K562 (cell line): ENCODE measurements around the gene ZNF432. TPM values are rescaled to one million over a fixed set of nuclear protein-coding genes. Genes with fewer than 3 reads are reported as not detected.
A peak's percentile ranks its signal among the peaks of the same experiment; 100 is the strongest.

Experiments used
- ASH1L ChIP-seq: fragments of 450-650 bp; IDR thresholded peaks from 2 replicates; pipeline ENCODE4 v1.6.1; 2018; ENCODE audit warnings: borderline replicate concordance, mild to moderate bottlenecking, low read depth; ENCODE audit not compliant: partially characterized antibody
- MBD2 ChIP-seq: sonication (generic); IDR thresholded peaks from 2 replicates; pipeline ENCODE4 v1.6.1; 2016; ENCODE audit warnings: low read depth, borderline replicate concordance
- MGA ChIP-seq: fragments of 450-650 bp; IDR thresholded peaks from 2 replicates; pipeline ENCODE4 v1.6.1; 2016; ENCODE audit warnings: mild to moderate bottlenecking, moderate library complexity
- MTA3 ChIP-seq: fragments of 450-650 bp; formaldehyde crosslinking; IDR thresholded peaks from 2 replicates; pipeline ENCODE4 v1.6.1; 2017; ENCODE audit warnings: mild to moderate bottlenecking, borderline replicate concordance
- MTF1 ChIP-seq: fragments of 250-450 bp; sonication (Bioruptor Pico); IDR thresholded peaks from 2 replicates; pipeline ENCODE4 v1.9.0; 2021; ENCODE audit warnings: moderate library complexity, mild to moderate bottlenecking, inconsistent platforms, borderline replicate concordance
- NCOR1 ChIP-seq: fragments of 450-650 bp; IDR thresholded peaks from 2 replicates; pipeline ENCODE4 v1.6.1; 2016; ENCODE audit warnings: mild to moderate bottlenecking, moderate library complexity
- PHF20 ChIP-seq: fragments of 450-650 bp; IDR thresholded peaks from 2 replicates; pipeline ENCODE4 v1.6.1; 2018; ENCODE audit not compliant: partially characterized antibody
- POLR2B ChIP-seq: fragments of 450-650 bp; IDR thresholded peaks from 2 replicates; pipeline ENCODE4 v1.6.1; 2018; ENCODE audit warnings: low read depth; ENCODE audit not compliant: partially characterized antibody
- SIN3B ChIP-seq: fragments of 450-650 bp; IDR thresholded peaks from 2 replicates; pipeline ENCODE4 v1.6.1; 2017; ENCODE audit warnings: low read depth, mild to moderate bottlenecking, moderate library complexity
- SIX5 ChIP-seq, 2 experiments: IDR thresholded peaks; 2 replicates each; pipeline ENCODE4 v1.6.1; 2011; ENCODE audit warnings: low read length in 2 of 2, borderline replicate concordance in 1 of 2, low read depth in 1 of 2, mild to moderate bottlenecking in 1 of 2, moderate library complexity in 1 of 2; ENCODE audit not compliant: insufficient read depth in 1 of 2
- ZNF263 ChIP-seq: sonication (generic); formaldehyde crosslinking; IDR thresholded peaks from 2 replicates; pipeline ENCODE4 v1.8.0; 2022; ENCODE audit warnings: mild to moderate bottlenecking, missing genetic modification reagents, borderline replicate concordance
- polyA plus RNA-seq, 8 experiments: library from polyadenylated mRNA; depleted of rRNA in 4 of 8; stranded (reverse) in 5 of 8; unstranded in 3 of 8; fragments of >200 nt; fragmentation: Nextera tagmentation in 2 of 8; fragmentation: Illumina TruSeq in 1 of 8; extraction: Ambion mirVana in 2 of 8; extraction: Trizol in 1 of 8; gene quantifications; 2 replicates each; pipeline versions ENCODE4 v1.2.1 to v1.2.3, GENCODE V29; 2011 to 2014; ENCODE audit warnings: inconsistent platforms in 1 of 8, missing spikeins in 1 of 8
- total RNA-seq, 7 experiments: library from RNA; depleted of rRNA in 6 of 7; stranded (reverse); fragments of >200 nt in 6 of 7; fragmentation: Illumina TruSeq in 2 of 7; extraction: Trizol in 2 of 7; gene quantifications; 2 replicates each; pipeline versions ENCODE4 v1.2.1 to v1.2.3, GENCODE V29; 2011 to 2021; ENCODE audit warnings: low replicate concordance in 1 of 7
- TF ChIP-seq, protein P1 (sequence below): fragments of 450-650 bp; IDR thresholded peaks from 2 replicates; pipeline ENCODE4 v1.7.1; 2018; ENCODE audit warnings: mild to moderate bottlenecking, low read depth; ENCODE audit not compliant: partially characterized antibody

ZNF432 gene
- total and polyA plus RNA-seq, 9 of the 15 experiments (the other 6 are each of a cell fraction or from before 2014, with no cell fraction given), result 2.6 to 6.8 (median 4.0) TPM

- TF ChIP-seq MGA, result peak; percentile 54; the same call in 1 of the 2 replicates
- TF ChIP-seq MTF1, result no peak
- TF ChIP-seq SIN3B, result peak; percentile 31; the same call in 1 of the 2 replicates
- TF ChIP-seq POLR2B, result peak; percentile 39
- peak; percentile 91 for TF ChIP-seq PHF20
- TF ChIP-seq ZNF263, result no peak
- TF ChIP-seq SIX5 (IDR thresholded peaks at IDR 0.05; ENCODE audit: borderline replicate concordance in 1 of 2, insufficient read depth in 1 of 2, low read depth in 1 of 2, low read length in 2 of 2), result peak; percentile 51 to 53; a peak in 3 of 4 replicates
- TF ChIP-seq MTA3, result peak; percentile 98
- TF ChIP-seq, protein P1, sequence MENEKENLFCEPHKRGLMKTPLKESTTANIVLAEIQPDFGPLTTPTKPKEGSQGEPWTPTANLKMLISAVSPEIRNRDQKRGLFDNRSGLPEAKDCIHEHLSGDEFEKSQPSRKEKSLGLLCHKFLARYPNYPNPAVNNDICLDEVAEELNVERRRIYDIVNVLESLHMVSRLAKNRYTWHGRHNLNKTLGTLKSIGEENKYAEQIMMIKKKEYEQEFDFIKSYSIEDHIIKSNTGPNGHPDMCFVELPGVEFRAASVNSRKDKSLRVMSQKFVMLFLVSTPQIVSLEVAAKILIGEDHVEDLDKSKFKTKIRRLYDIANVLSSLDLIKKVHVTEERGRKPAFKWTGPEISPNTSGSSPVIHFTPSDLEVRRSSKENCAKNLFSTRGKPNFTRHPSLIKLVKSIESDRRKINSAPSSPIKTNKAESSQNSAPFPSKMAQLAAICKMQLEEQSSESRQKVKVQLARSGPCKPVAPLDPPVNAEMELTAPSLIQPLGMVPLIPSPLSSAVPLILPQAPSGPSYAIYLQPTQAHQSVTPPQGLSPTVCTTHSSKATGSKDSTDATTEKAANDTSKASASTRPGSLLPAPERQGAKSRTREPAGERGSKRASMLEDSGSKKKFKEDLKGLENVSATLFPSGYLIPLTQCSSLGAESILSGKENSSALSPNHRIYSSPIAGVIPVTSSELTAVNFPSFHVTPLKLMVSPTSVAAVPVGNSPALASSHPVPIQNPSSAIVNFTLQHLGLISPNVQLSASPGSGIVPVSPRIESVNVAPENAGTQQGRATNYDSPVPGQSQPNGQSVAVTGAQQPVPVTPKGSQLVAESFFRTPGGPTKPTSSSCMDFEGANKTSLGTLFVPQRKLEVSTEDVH, result no peak
- 0 out of 2 replicates have a peak, but pooled peaks have one; percentile 36 for TF ChIP-seq MBD2
- peak; percentile 41 for TF ChIP-seq ASH1L
- no peak for TF ChIP-seq NCOR1
Measured at GRCh38 chr19:51986309-51987291, 62.0 kb downstream of the ZNF432 start, which contains the start of gene ZNF350 (continued).
